H1 (cell line): Measurements from ENCODE around the gene DARS1. TPM values are rescaled to one million over a fixed set of nuclear protein-coding genes. Genes with fewer than 3 reads are reported as not detected.
A peak's percentile ranks its signal among the peaks of the same experiment; 100 is the strongest.

Experiments used
- CTCF ChIA-PET: fragments of 300-600 bp; sonication (Branson Sonifier 250); formaldehyde crosslinking; loops from one replicate; lab custom pipeline; 2021; ENCODE audit not compliant: partially characterized antibody; lab: Charles Lee
- POLR2A ChIA-PET: fragments of 300-600 bp; sonication (Branson Sonifier 250); formaldehyde crosslinking; loops from one replicate; lab custom pipeline; 2021; ENCODE audit warnings: inconsistent platforms; ENCODE audit not compliant: partially characterized antibody; lab: Charles Lee
- DNase-seq, 2 experiments: peaks; one replicate each; pipeline versions ENCODE4 v3.0.0 to v3.0.0-alpha.2; 2010 to 2022; ENCODE audit warnings: low spot score in 2 of 2, low read depth in 1 of 2, mixed read lengths in 1 of 2
- FAIRE-seq: peaks from 2 replicates; lab custom pipeline; 2011; peaks lifted over from hg19 to GRCh38; lab: Jason Lieb, UNC
- H2AFZ ChIP-seq: 2 replicates; pipeline ENCODE4 v1.8.1; 2012; ENCODE audit warnings: low read length, inconsistent platforms
- H2AK5ac ChIP-seq: 2 replicates; pipeline ENCODE4 v1.6.1; 2013; ENCODE audit warnings: low read depth, low read length
- H2BK120ac ChIP-seq: replicated peaks from 2 replicates; pipeline ENCODE3; 2013; ENCODE audit warnings: low read depth, low read length, inconsistent platforms
- H2BK12ac ChIP-seq: 2 replicates; pipeline ENCODE4 v1.6.1; 2013; ENCODE audit warnings: low read depth, low read length
- H2BK15ac ChIP-seq: 2 replicates; pipeline ENCODE4 v1.6.1; 2013; ENCODE audit warnings: low read length
- H2BK20ac ChIP-seq: 2 replicates; pipeline ENCODE4 v1.6.1; 2013; ENCODE audit warnings: low read length
- H2BK5ac ChIP-seq: 2 replicates; pipeline ENCODE4 v1.6.1; 2013; ENCODE audit warnings: low read depth, low read length
- H3K14ac ChIP-seq: 2 replicates; pipeline ENCODE4 v1.6.1; 2013; ENCODE audit warnings: inconsistent platforms; ENCODE audit not compliant: insufficient read length
- H3K18ac ChIP-seq: 2 replicates; pipeline ENCODE4 v1.6.1; 2013; ENCODE audit warnings: low read length; ENCODE audit errors: extremely low read depth
- H3K23ac ChIP-seq: 2 replicates; pipeline ENCODE4 v1.6.1; 2013; ENCODE audit warnings: inconsistent platforms; ENCODE audit not compliant: insufficient read length
- H3K23me2 ChIP-seq: 2 replicates; pipeline ENCODE4 v1.6.1; 2013; ENCODE audit warnings: low read depth, low read length
- H3K27ac ChIP-seq: 2 replicates; pipeline ENCODE4 v1.6.1; 2011; ENCODE audit warnings: low read depth, low read length, inconsistent platforms
- H3K27me3 ChIP-seq, 4 experiments: replicated peaks in 1 of 4; 1 replicate in 1 of 4; 2 replicates in 3 of 4; pipeline versions ENCODE4 v1.6.1 to v1.8.1; 2011 to 2013; ENCODE audit warnings: low read length in 3 of 4, mild to moderate bottlenecking in 3 of 4, inconsistent platforms in 2 of 4, mixed read lengths in 2 of 4, moderate library complexity in 1 of 4; ENCODE audit not compliant: control insufficient read depth in 3 of 4, insufficient read depth in 3 of 4; ENCODE audit errors: extremely low read depth in 1 of 4
- H3K36me3 ChIP-seq, 4 experiments: 2 replicates each; pipeline versions ENCODE4 v1.6.1 to v1.8.1; 2011 to 2013; ENCODE audit warnings: mild to moderate bottlenecking in 4 of 4, low read length in 3 of 4, moderate library complexity in 2 of 4, control low read depth in 1 of 4, inconsistent platforms in 1 of 4; ENCODE audit not compliant: insufficient read depth in 4 of 4, control insufficient read depth in 2 of 4
- H3K4ac ChIP-seq: replicated peaks from 2 replicates; pipeline ENCODE3; 2013; ENCODE audit warnings: low read length, low read depth, mixed read lengths, inconsistent platforms; ENCODE audit not compliant: insufficient read length
- H3K4me1 ChIP-seq, 4 experiments: replicated peaks in 1 of 4; 1 replicate in 1 of 4; 2 replicates in 3 of 4; pipeline versions ENCODE4 v1.6.1 to v1.8.1; 2011 to 2013; ENCODE audit warnings: low read length in 3 of 4, inconsistent platforms in 2 of 4, mixed read lengths in 1 of 4; ENCODE audit not compliant: insufficient read depth in 4 of 4, control insufficient read depth in 3 of 4
- H3K4me2 ChIP-seq, 2 experiments: 2 replicates each; pipeline versions ENCODE4 v1.6.1 to v1.8.1; 2011 to 2013; ENCODE audit warnings: low read depth in 2 of 2, low read length in 2 of 2, control low read depth in 1 of 2, inconsistent platforms in 1 of 2, mild to moderate bottlenecking in 1 of 2; ENCODE audit not compliant: insufficient read depth in 1 of 2
- H3K4me3 ChIP-seq, 4 experiments: fragments of 200-600, 300-600 bp in 1 of 4; sonication (generic), shearing (Covaris generic), sonication (Bioruptor Twin) in 1 of 4; 2 replicates each; pipeline versions ENCODE4 v1.5.1 to v1.8.1; 2011 to 2016; ENCODE audit warnings: low read length in 4 of 4, low read depth in 3 of 4, control low read depth in 2 of 4, inconsistent platforms in 2 of 4, mild to moderate bottlenecking in 2 of 4, mixed read lengths in 1 of 4, moderate library complexity in 1 of 4; ENCODE audit not compliant: insufficient read depth in 2 of 4; ENCODE audit errors: extremely low read depth in 1 of 4
- H3K56ac ChIP-seq: replicated peaks from 2 replicates; pipeline ENCODE3; 2013; ENCODE audit warnings: low read depth, mild to moderate bottlenecking, mixed read lengths, low read length, inconsistent platforms; ENCODE audit not compliant: insufficient read length
- H3K79me1 ChIP-seq: 2 replicates; pipeline ENCODE4 v1.6.1; 2013; ENCODE audit warnings: low read depth, low read length, control low read depth
- H3K79me2 ChIP-seq, 2 experiments: 2 replicates each; pipeline versions ENCODE4 v1.6.1 to v1.8.1; 2012 to 2013; ENCODE audit warnings: low read length in 2 of 2, mild to moderate bottlenecking in 2 of 2, inconsistent platforms in 1 of 2; ENCODE audit not compliant: insufficient read depth in 2 of 2, control insufficient read depth in 1 of 2
- H3K9ac ChIP-seq, 4 experiments: replicated peaks in 1 of 4; 1 replicate in 1 of 4; 2 replicates in 3 of 4; pipeline versions ENCODE4 v1.6.1 to v1.8.1; 2011 to 2013; ENCODE audit warnings: low read depth in 3 of 4, low read length in 3 of 4, control low read depth in 2 of 4, mild to moderate bottlenecking in 2 of 4, moderate library complexity in 2 of 4, inconsistent platforms in 1 of 4; ENCODE audit errors: extremely low read depth in 1 of 4
- H3K9me3 ChIP-seq, 2 experiments: 2 replicates each; pipeline versions ENCODE4 v1.6.1 to v1.8.1; 2012 to 2013; ENCODE audit warnings: mild to moderate bottlenecking in 2 of 2, moderate library complexity in 2 of 2, control low read depth in 1 of 2, inconsistent platforms in 1 of 2, low read depth in 1 of 2, low read length in 1 of 2, mixed read lengths in 1 of 2; ENCODE audit not compliant: insufficient read depth in 2 of 2
- H4K20me1 ChIP-seq, 2 experiments: replicated peaks in 1 of 2; 2 replicates each; pipeline versions ENCODE3 to v1.8.1; 2011 to 2013; ENCODE audit warnings: inconsistent platforms in 2 of 2, low read length in 2 of 2, mild to moderate bottlenecking in 1 of 2; ENCODE audit not compliant: insufficient read depth in 2 of 2, control insufficient read depth in 1 of 2
- H4K5ac ChIP-seq: 2 replicates; pipeline ENCODE4 v1.6.1; 2013; ENCODE audit warnings: low read length, low read depth, mixed read lengths, inconsistent platforms; ENCODE audit not compliant: insufficient read length
- H4K8ac ChIP-seq: 2 replicates; pipeline ENCODE4 v1.8.0; 2013; ENCODE audit warnings: mild to moderate bottlenecking, moderate library complexity, low read length, inconsistent platforms; ENCODE audit not compliant: insufficient read depth; ENCODE audit errors: extremely low read depth
- H4K91ac ChIP-seq: replicated peaks from 2 replicates; pipeline ENCODE3; 2013; ENCODE audit warnings: low read length, mixed read lengths, inconsistent platforms; ENCODE audit not compliant: insufficient read length
- CBX5 ChIP-seq: fragments of 300-800, 300-1000 bp; sonication (generic); IDR thresholded peaks from 2 replicates; pipeline ENCODE4 v1.7.1; 2016; ENCODE audit warnings: antibody characterized with exemption, low read length, low read depth
- CEBPB ChIP-seq: IDR thresholded peaks from 2 replicates; pipeline ENCODE4 v1.6.1; 2012; ENCODE audit warnings: low read depth, low read length
- NRF1 ChIP-seq: IDR thresholded peaks from 2 replicates; pipeline ENCODE4 v1.6.1; 2011; ENCODE audit warnings: mild to moderate bottlenecking, low read depth, low read length, improper control_type of control experiment
- SAP30 ChIP-seq: fragments of 300-600 bp; sonication (generic); IDR thresholded peaks from 2 replicates; pipeline ENCODE4 v1.7.1; 2012; ENCODE audit warnings: low read length, moderate library complexity, mild to moderate bottlenecking, inconsistent platforms; ENCODE audit not compliant: insufficient read depth, insufficient replicate concordance
- WGBS, 2 experiments: shearing (Covaris generic) in 1 of 2; methylation state at CpG; one replicate each; pipeline versions ENCODE4 v1.1.6 to v1.1.7; 2013 to 2015; ENCODE audit warnings: low lambda C conversion rate in 2 of 2, mixed read lengths in 2 of 2, inconsistent platforms in 1 of 2, low coverage in 1 of 2, missing lambda C conversion rate in 1 of 2; ENCODE audit not compliant: insufficient replicate concordance in 2 of 2, insufficient coverage in 1 of 2, insufficient read length in 1 of 2; ENCODE audit errors: extremely low coverage in 1 of 2, missing lambda C conversion rate in 1 of 2; 5-methylcytosine and 5-hydroxymethylcytosine counted together
- polyA plus RNA-seq, 7 experiments: library from polyadenylated mRNA; depleted of rRNA in 3 of 7; stranded (reverse) in 5 of 7; unstranded in 2 of 7; fragments of >200 nt in 5 of 7; fragments of 200-250 nt in 2 of 7; gene quantifications; 1 replicate in 5 of 7; 2 replicates in 1 of 7; 4 replicates in 1 of 7; pipeline versions ENCODE4 v1.2.1 to v1.2.3, GENCODE V29; 2011 to 2013; ENCODE audit warnings: missing spikeins in 2 of 7, mixed read lengths in 2 of 7
- total RNA-seq: library from RNA; stranded (reverse); fragmentation: NEBNext Ultra II Directional; extraction: Animal tissue kit (Norgen Biotek cat#: 25700); gene quantifications from 2 replicates; pipeline ENCODE4 v1.2.1, GENCODE V29; 2021
- TF ChIP-seq, protein P1 (sequence below): IDR thresholded peaks from 2 replicates; pipeline ENCODE4 v1.6.1; 2012; ENCODE audit warnings: inconsistent platforms

DARS1 gene
- total and polyA plus RNA-seq, 2 of the 8 experiments (the other 6 are each of a cell fraction or from before 2014, with no cell fraction given), result 61.7 to 85.9 TPM

DNA sequence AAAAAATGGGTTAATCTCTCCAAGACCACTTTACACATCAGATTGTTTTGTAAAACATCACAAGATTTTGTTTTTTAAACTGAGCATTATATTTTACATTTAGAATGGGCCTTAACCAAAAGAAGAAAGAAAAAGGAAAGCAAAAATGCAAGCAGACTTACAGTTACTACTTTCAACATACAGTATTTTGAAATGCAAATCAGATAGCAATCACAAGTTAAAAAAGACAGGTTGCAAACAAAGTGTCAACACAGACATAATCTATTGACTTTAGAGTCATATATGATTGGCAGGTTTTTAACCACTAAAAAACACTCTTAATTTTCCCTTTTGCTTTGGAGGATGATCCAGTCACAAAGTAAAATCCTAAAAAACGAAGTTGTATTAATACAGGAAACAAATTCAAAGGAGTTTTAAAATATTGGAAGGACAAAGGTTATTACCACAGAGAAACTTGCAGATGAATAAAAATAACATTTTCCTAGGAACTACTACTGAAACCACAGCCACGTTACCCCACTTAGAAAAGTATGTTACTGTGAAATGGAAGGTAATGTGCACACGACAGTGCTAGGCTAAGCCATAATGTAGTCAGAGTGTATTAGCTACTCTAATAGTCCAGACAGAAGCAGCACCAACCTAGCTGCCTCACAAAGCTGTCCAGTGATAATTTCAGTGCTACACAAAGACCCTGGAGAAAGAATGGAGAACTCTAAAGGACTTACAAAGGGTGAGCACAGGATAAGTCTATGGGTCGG, 22.9 kb downstream of the DARS1 start:
- Histone ChIP-seq H4K5ac (no peak overlapping the region), H3K4me2 (peak overlapping the region in 1 of 2 experiments; percentile 3; a peak in 1 of 4 replicates), H3K14ac (peak overlapping the region; percentile 66), H4K8ac (no peak overlapping the region), H4K20me1 (peaks cover 0 to 2% of the 10 kb centered on the region in 2 experiments), H2BK12ac (no peak overlapping the region), H3K27ac (no peak overlapping the region), H2BK5ac (no peak overlapping the region), H3K79me1 (no peaks in the 10 kb centered on the region), H3K23me2 (no peaks in the 10 kb centered on the region), H2AFZ (no peak overlapping the region), H3K36me3 (peaks cover 0 to 8% (median 0%) of the 10 kb centered on the region in 4 experiments; a peak in 1 of 8 replicates), H3K4me3 (no peak overlapping the region), H3K9me3 (no peaks in the 10 kb centered on the region), H2BK120ac (no peak overlapping the region), H2BK20ac (no peak overlapping the region), H3K56ac (no peak overlapping the region), H3K23ac (no peak overlapping the region), H2AK5ac (no peak overlapping the region), H4K91ac (no peak overlapping the region), H3K79me2 (peaks cover 0 to 36% of the 10 kb centered on the region in 2 experiments; a peak in 2 of 4 replicates), H3K18ac (no peak overlapping the region), H3K4me1 (peaks cover 0 to 7% (median 5%) of the 10 kb centered on the region in 4 experiments; a peak in 4 of 7 replicates), H2BK15ac (no peak overlapping the region), H3K4ac (no peak overlapping the region), H3K27me3 (no peaks in the 10 kb centered on the region), H3K9ac (no peak overlapping the region; a peak in 1 of 7 replicates)
- FAIRE-seq (no peak), DNase-seq (no peak)
- TF ChIP-seq, protein P1, sequence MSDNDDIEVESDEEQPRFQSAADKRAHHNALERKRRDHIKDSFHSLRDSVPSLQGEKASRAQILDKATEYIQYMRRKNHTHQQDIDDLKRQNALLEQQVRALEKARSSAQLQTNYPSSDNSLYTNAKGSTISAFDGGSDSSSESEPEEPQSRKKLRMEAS, result no peak
- TF ChIP-seq CBX5, result no peak
- no peak for TF ChIP-seq CEBPB
- TF ChIP-seq SAP30, result no peak
- no peak for TF ChIP-seq NRF1
- POLR2A ChIA-PET, result no interaction called here
- CTCF ChIA-PET, result interaction anchor here (0.7 kb wide), 1 partner anchor 49 kb away, joined by 4 read pairs; no protein-coding TSS in a partner anchor
- 69% methylated on average over 4 of the region's 4 CpGs; no CpG with 5 or more reads in 1 of the 2 experiments for WGBS, 2 experiments
